Activated CD8-positive, alpha-beta memory T cell treated with anti-CD3 and anti-CD28 coated beads for 1 hour (primary cell): ENCODE measurements around the gene IL1B.
"Not testable (repeated sequence)": the region's sequence is repeated elsewhere in the genome, so short reads cannot be mapped to it uniquely, and the experiment has no call there.

ENCODE experiments used
- DNase-seq, 2 donors: peaks; one replicate each; pipeline ENCODE4 v3.0.0-alpha.2; 2020; ENCODE audit warnings: low read depth in 1 of 2; ENCODE audit errors: extremely low read depth in 1 of 2

Gene IL1B

GRCh38 chr2:112850588-112850987 is 14.0 kb upstream of the IL1B start:
- no peak for DNase-seq

- DNase-seq, result no peak
Measured at GRCh38 chr2:112849956-112850355, 13.4 kb upstream of the IL1B start.

- no peak for DNase-seq
Measured at GRCh38 chr2:112848833-112849232, 12.3 kb upstream of the IL1B start.

- DNase-seq, result no peak
Measured at GRCh38 chr2:112846031-112846430, 9.5 kb upstream of the IL1B start.

GRCh38 chr2:112843836-112844235 is 7.3 kb upstream of the IL1B start:
- no peak for DNase-seq

- no peak for DNase-seq
Measured at GRCh38 chr2:112843288-112843687, 6.7 kb upstream of the IL1B start.

GRCh38 chr2:112841295-112842044 is 4.9 kb upstream of the IL1B start:
- DNase-seq, result no peak

- DNase-seq, result no peak
Measured at GRCh38 chr2:112840068-112840445, 3.5 kb upstream of the IL1B start.

- no peak for DNase-seq
Measured at GRCh38 chr2:112839407-112840067, 3.0 kb upstream of the IL1B start.

GRCh38 chr2:112836163-112836560 is 417 bp downstream of the IL1B start:
- DNase-seq, result no peak

- DNase-seq, result no peak
Measured at GRCh38 chr2:112835536-112836162, 930 bp downstream of the IL1B start.

GRCh38 chr2:112835061-112835501 is 1.5 kb downstream of the IL1B start:
- DNase-seq, result no peak

GRCh38 chr2:112834396-112835037 is 2.1 kb downstream of the IL1B start:
- no peak for DNase-seq

GRCh38 chr2:112833976-112834375 is 2.6 kb downstream of the IL1B start:
- no peak for DNase-seq

GRCh38 chr2:112833639-112833931 is 3.0 kb downstream of the IL1B start:
- DNase-seq, result not testable (repeated sequence)

GRCh38 chr2:112832841-112833638 is 3.5 kb downstream of the IL1B start:
- no peak for DNase-seq

GRCh38 chr2:112831946-112832840 is 4.4 kb downstream of the IL1B start:
- DNase-seq, result no peak

- no peak for DNase-seq
Measured at GRCh38 chr2:112831513-112831845, 5.1 kb downstream of the IL1B start.

GRCh38 chr2:112830682-112831512 is 5.7 kb downstream of the IL1B start:
- no peak for DNase-seq
